Measurements from ENCODE around the gene SMG5. TPM values are rescaled to one million over a fixed set of nuclear protein-coding genes. Genes with fewer than 3 reads are reported as not detected.

The SMG5 gene
- total RNA-seq, 6 experiments from 2014 or later = 28.1 to 58.8 (median 48.2) TPM

DNA sequence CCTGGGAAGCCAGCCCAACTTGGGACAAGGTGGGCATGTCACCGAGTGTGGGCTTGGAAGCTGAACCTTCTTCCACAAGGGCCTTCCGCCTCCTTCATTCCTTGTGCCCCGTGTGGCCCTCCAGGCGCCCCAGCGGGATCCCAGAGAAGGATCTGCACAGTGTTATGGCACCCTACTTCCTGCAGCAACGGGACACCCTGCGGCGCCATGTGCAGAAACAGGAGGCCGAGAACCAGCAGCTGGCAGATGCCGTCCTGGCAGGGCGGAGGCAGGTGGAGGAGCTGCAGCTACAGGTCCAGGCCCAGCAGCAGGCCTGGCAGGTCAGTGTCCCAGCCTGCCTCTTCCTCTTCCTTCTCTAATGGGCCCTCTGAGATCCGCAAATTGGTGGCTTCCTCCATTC, 46.5 kb downstream of the SMG5 start:
- Histone ChIP-seq H3K36me3 (peaks cover 0 to 49% (median 23%) of the 10 kb centered on the region in 4 donors), H3K27ac (no peak overlapping the region), H3K4me1 (no peaks in the 10 kb centered on the region), H3K27me3 (no peaks in the 10 kb centered on the region), H3K9me3 (no peaks in the 10 kb centered on the region), H3K4me3 (no peak overlapping the region)
- ATAC-seq (no peak), DNase-seq (no peak)
- WGBS (ENCODE audit: insufficient coverage, low coverage, low lambda C conversion rate, missing lambda C conversion rate) = 96% methylated on average over 4 of the region's 12 CpGs
- intact Hi-C loops (cut with DNase I) = no loop called here
- TF ChIP-seq, protein P1, sequence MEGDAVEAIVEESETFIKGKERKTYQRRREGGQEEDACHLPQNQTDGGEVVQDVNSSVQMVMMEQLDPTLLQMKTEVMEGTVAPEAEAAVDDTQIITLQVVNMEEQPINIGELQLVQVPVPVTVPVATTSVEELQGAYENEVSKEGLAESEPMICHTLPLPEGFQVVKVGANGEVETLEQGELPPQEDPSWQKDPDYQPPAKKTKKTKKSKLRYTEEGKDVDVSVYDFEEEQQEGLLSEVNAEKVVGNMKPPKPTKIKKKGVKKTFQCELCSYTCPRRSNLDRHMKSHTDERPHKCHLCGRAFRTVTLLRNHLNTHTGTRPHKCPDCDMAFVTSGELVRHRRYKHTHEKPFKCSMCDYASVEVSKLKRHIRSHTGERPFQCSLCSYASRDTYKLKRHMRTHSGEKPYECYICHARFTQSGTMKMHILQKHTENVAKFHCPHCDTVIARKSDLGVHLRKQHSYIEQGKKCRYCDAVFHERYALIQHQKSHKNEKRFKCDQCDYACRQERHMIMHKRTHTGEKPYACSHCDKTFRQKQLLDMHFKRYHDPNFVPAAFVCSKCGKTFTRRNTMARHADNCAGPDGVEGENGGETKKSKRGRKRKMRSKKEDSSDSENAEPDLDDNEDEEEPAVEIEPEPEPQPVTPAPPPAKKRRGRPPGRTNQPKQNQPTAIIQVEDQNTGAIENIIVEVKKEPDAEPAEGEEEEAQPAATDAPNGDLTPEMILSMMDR (IDR thresholded peaks at IDR 0.05) = no peak
- no peak for TF ChIP-seq POLR2A (IDR thresholded peaks at IDR 0.05)

DNA sequence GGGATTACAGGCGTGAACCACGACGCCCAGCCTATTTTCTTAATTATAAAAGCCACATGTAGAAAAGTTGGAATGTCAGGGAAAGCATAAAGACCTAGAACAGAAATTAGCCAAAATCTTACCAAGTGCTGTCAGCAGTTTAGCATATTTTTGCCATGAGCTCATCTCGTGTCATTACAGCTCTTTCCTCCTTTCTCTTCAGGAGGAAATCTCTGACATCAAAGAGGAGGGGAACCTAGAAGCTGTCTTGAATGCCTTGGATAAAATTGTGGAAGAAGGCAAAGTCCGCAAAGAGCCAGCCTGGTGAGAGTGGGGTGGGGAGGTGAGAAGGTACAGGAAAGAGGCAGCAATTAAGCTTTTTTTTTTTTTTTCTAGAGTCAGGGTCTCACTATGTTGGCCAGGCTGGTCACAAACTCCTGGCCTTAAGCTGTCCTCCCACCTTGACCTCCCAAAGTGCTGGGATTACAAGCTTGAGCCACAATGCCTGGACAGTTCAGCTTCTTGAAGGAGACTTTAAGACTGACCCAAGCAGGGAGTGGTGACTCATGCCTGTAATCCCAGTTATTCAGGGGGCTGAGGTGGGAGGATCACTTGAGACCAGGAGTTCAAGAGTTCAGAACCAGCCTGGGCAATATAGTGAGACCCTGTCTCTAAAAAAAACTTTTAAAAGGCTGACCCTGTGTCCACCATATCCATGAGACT, 49.0 kb downstream of the SMG5 start:
- Histone ChIP-seq H3K27ac (no peak overlapping the region), H3K4me3 (no peak overlapping the region)

DNA sequence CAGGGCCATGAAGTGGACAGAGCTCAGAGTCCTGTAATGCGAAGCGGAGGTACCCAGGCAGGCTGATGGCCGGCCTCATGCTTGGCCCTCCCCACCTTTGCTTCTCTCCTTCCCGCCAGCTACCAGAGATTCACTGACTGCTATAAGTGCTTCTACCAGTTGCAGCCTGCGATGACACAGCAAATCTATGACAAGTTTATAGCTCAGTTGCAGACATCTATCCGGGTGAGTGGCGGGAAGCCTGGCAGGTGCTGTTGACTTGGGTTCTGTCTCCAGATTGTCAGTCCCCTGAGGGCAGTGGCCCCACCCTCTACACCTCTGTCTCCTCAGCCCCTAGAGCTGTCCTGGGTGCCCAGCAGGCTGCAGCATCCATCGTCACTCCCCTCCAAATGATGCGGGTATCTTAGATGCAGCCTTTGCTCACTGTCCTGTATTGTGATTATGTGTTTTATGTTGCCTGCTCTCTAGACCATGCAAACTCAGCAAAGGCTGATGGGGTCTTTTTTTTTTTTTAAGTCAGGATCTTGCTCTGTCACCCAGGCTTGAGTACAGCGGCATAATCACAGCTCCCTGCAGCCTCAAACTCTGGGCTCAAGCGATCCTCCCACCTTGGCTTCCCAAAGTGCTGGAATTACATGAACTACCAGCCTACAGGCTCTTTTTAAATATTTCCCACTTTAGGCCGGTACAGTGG, 50.3 kb downstream of the SMG5 start:
- no peak for TF ChIP-seq POLR2A (IDR thresholded peaks at IDR 0.05)
- TF ChIP-seq, protein P1 (IDR thresholded peaks at IDR 0.05) = no peak
- no peak overlapping the region for H3K27ac ChIP-seq
- DNase-seq (no peak), ATAC-seq (no peak)
- H3K4me3 ChIP-seq = no peak overlapping the region
- intact Hi-C loops (cut with DNase I) = no loop called here
- WGBS (ENCODE audit: insufficient coverage, low coverage, low lambda C conversion rate, missing lambda C conversion rate) = 100% methylated on average over 2 of the region's 12 CpGs
- H3K27me3 ChIP-seq = no peaks in the 10 kb centered on the region
- no peaks in the 10 kb centered on the region for H3K4me1 ChIP-seq
- H3K9me3 ChIP-seq = no peaks in the 10 kb centered on the region
- H3K36me3 ChIP-seq = peaks cover 0 to 29% (median 14%) of the 10 kb centered on the region in 4 donors

More for the DNA sequence above, 49.0 kb downstream of the SMG5 start:
- ATAC-seq (no peak), DNase-seq (no peak)
- Histone ChIP-seq H3K9me3 (no peaks in the 10 kb centered on the region), H3K36me3 (peaks cover 0 to 38% (median 21%) of the 10 kb centered on the region in 4 donors), H3K27me3 (no peaks in the 10 kb centered on the region), H3K4me1 (no peaks in the 10 kb centered on the region)
- TF ChIP-seq POLR2A (IDR thresholded peaks at IDR 0.05) = no peak
- TF ChIP-seq, protein P1 (IDR thresholded peaks at IDR 0.05) = no peak
- WGBS (ENCODE audit: insufficient coverage, low coverage, low lambda C conversion rate, missing lambda C conversion rate) = 88% methylated on average over 5 of the region's 5 CpGs
- intact Hi-C loops (cut with DNase I) = no loop called here

DNA sequence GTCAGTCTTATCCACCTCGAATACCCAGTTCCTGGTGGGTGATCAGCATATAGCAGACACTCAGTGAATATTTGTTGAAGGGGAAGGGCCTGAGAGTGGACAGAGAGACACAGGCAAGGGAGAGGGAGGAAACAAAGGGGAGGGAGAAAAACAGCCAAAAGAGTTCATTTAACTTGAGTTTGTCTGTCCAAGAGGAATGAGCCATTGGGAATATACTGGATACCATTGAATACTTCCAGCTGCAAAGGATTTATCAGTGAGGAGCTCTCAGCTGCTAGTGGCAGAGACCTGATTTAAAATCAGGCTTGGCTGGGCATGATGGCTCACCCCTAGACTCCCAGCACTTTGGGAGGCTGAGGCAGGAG, 52.2 kb downstream of the SMG5 start:
- Histone ChIP-seq H3K4me1 (no peaks in the 10 kb centered on the region), H3K36me3 (peaks cover 0 to 11% (median 4%) of the 10 kb centered on the region in 4 donors), H3K9me3 (no peaks in the 10 kb centered on the region), H3K27ac (no peak overlapping the region), H3K27me3 (no peaks in the 10 kb centered on the region), H3K4me3 (no peak overlapping the region)
- intact Hi-C loops (cut with DNase I) = no loop called here
- no peak for TF ChIP-seq POLR2A (IDR thresholded peaks at IDR 0.05)
- TF ChIP-seq, protein P1 (IDR thresholded peaks at IDR 0.05) = no peak
- DNase-seq (no peak), ATAC-seq (no peak)
- no CpG with 5 or more reads among the region's 1 CpG for WGBS (ENCODE audit: insufficient coverage, low coverage, low lambda C conversion rate, missing lambda C conversion rate)
